Ectodermal cell (in vitro differentiated cells): ENCODE results near the gene CITED2.

Source experiments
- H3K27ac ChIP-seq: 2 replicates; pipeline ENCODE4 v1.7.0; 2013; ENCODE audit warnings: mild to moderate bottlenecking, low read depth, low read length; ENCODE audit not compliant: insufficient read depth, poor library complexity, severe bottlenecking
- H3K27me3 ChIP-seq: 2 replicates; pipeline ENCODE4 v1.7.0; 2013; ENCODE audit warnings: mild to moderate bottlenecking, low read length; ENCODE audit not compliant: insufficient read depth, control insufficient read depth, poor library complexity, severe bottlenecking
- H3K36me3 ChIP-seq: one replicate; pipeline ENCODE4 v1.7.0; 2013; ENCODE audit warnings: low read length; ENCODE audit not compliant: control insufficient read depth, insufficient read depth
- H3K4me1 ChIP-seq: one replicate; pipeline ENCODE4 v1.7.0; 2013; ENCODE audit warnings: low read length; ENCODE audit not compliant: control insufficient read depth, insufficient read depth
- H3K4me3 ChIP-seq: 2 replicates; pipeline ENCODE4 v1.7.0; 2013; ENCODE audit warnings: low read depth, low read length, control low read depth; ENCODE audit not compliant: insufficient read depth
- H3K9me3 ChIP-seq: 2 replicates; pipeline ENCODE4 v1.7.0; 2013; ENCODE audit warnings: mild to moderate bottlenecking, low read length, moderate library complexity; ENCODE audit not compliant: control insufficient read depth
- WGBS, 2 experiments: methylation state at CpG; one replicate each; pipeline ENCODE4 v1.1.7; 2013; ENCODE audit warnings: missing lambda C conversion rate in 2 of 2; 5-methylcytosine and 5-hydroxymethylcytosine counted together

Gene CITED2

GRCh38 chr6:139346392-139346791 lies 28.1 kb downstream of the CITED2 start:
- H3K4me3 ChIP-seq = no peak overlapping the region
- no peaks in the 10 kb centered on the region for H3K36me3 ChIP-seq
- whole genome bisulfite sequencing, 2 experiments = 94 to 98% methylated on average over 2 of the region's 2 CpGs
- H3K27me3 ChIP-seq = no peaks in the 10 kb centered on the region
- no peaks in the 10 kb centered on the region for H3K9me3 ChIP-seq
- H3K27ac ChIP-seq = no peak overlapping the region
- no peaks in the 10 kb centered on the region for H3K4me1 ChIP-seq

- Histone ChIP-seq H3K9me3 (no peaks in the 10 kb centered on the region), H3K27me3 (no peaks in the 10 kb centered on the region), H3K4me1 (no peaks in the 10 kb centered on the region), H3K27ac (no peak overlapping the region), H3K36me3 (no peaks in the 10 kb centered on the region), H3K4me3 (no peak overlapping the region)
- 90 to 92% methylated on average over 4 of the region's 4 CpGs for WGBS, 2 experiments
Measured at GRCh38 chr6:139344186-139344963, 30.1 kb downstream of the CITED2 start.

- Histone ChIP-seq H3K27ac (no peak overlapping the region), H3K36me3 (no peaks in the 10 kb centered on the region), H3K9me3 (no peaks in the 10 kb centered on the region), H3K4me3 (no peak overlapping the region), H3K4me1 (no peaks in the 10 kb centered on the region), H3K27me3 (no peaks in the 10 kb centered on the region)
- 83 to 86% methylated on average over 2 of the region's 2 CpGs for WGBS, 2 experiments
Measured at GRCh38 chr6:139343052-139343750, 31.2 kb downstream of the CITED2 start.

- Histone ChIP-seq H3K27me3 (no peaks in the 10 kb centered on the region), H3K9me3 (no peaks in the 10 kb centered on the region), H3K4me1 (no peaks in the 10 kb centered on the region), H3K27ac (no peak overlapping the region), H3K36me3 (no peaks in the 10 kb centered on the region), H3K4me3 (no peak overlapping the region)
- 95 to 100% methylated on average over 1 to 2 of the region's 2 CpGs for WGBS, 2 experiments
Measured at GRCh38 chr6:139341060-139341459, 33.4 kb downstream of the CITED2 start.

GRCh38 chr6:139338795-139339194 lies 35.7 kb downstream of the CITED2 start:
- Histone ChIP-seq H3K27ac (no peak overlapping the region), H3K4me3 (no peak overlapping the region), H3K27me3 (no peaks in the 10 kb centered on the region), H3K36me3 (no peaks in the 10 kb centered on the region), H3K4me1 (no peaks in the 10 kb centered on the region), H3K9me3 (no peaks in the 10 kb centered on the region)
- 93 to 96% methylated on average over 9 of the region's 9 CpGs for WGBS, 2 experiments

- H3K27ac ChIP-seq = no peak overlapping the region
- H3K4me3 ChIP-seq = no peak overlapping the region
- H3K4me1 ChIP-seq = no peaks in the 10 kb centered on the region
- 84 to 85% methylated on average over 5 of the region's 5 CpGs for WGBS, 2 experiments
- no peaks in the 10 kb centered on the region for H3K36me3 ChIP-seq
- H3K9me3 ChIP-seq = no peaks in the 10 kb centered on the region
- H3K27me3 ChIP-seq = no peaks in the 10 kb centered on the region
Measured at GRCh38 chr6:139337830-139338229, 36.6 kb downstream of the CITED2 start.

- no peaks in the 10 kb centered on the region for H3K4me1 ChIP-seq
- H3K9me3 ChIP-seq = no peaks in the 10 kb centered on the region
- H3K4me3 ChIP-seq = no peak overlapping the region
- no peaks in the 10 kb centered on the region for H3K27me3 ChIP-seq
- 91 to 100% methylated on average over 1 to 2 of the region's 2 CpGs for WGBS, 2 experiments
- H3K27ac ChIP-seq = no peak overlapping the region
- no peaks in the 10 kb centered on the region for H3K36me3 ChIP-seq
Measured at GRCh38 chr6:139337001-139337400, 37.4 kb downstream of the CITED2 start.

GRCh38 chr6:139336488-139336887 lies 38.0 kb downstream of the CITED2 start:
- Histone ChIP-seq H3K27ac (no peak overlapping the region), H3K4me3 (no peak overlapping the region), H3K4me1 (no peaks in the 10 kb centered on the region), H3K36me3 (no peaks in the 10 kb centered on the region), H3K9me3 (no peaks in the 10 kb centered on the region), H3K27me3 (no peaks in the 10 kb centered on the region)
- WGBS, 2 experiments = 92 to 95% methylated on average over 4 of the region's 4 CpGs

- Histone ChIP-seq H3K9me3 (no peaks in the 10 kb centered on the region), H3K27me3 (no peaks in the 10 kb centered on the region), H3K36me3 (no peaks in the 10 kb centered on the region), H3K4me3 (no peak overlapping the region), H3K4me1 (no peaks in the 10 kb centered on the region), H3K27ac (no peak overlapping the region)
- 94% methylated on average over 5 of the region's 5 CpGs for WGBS, 2 experiments
Measured at GRCh38 chr6:139335447-139336210, 38.8 kb downstream of the CITED2 start.

GRCh38 chr6:139334806-139335446 lies 39.5 kb downstream of the CITED2 start:
- Histone ChIP-seq H3K27me3 (no peaks in the 10 kb centered on the region), H3K27ac (no peak overlapping the region), H3K36me3 (no peaks in the 10 kb centered on the region), H3K4me3 (no peak overlapping the region), H3K4me1 (no peaks in the 10 kb centered on the region), H3K9me3 (no peaks in the 10 kb centered on the region)
- 91 to 92% methylated on average over 5 of the region's 5 CpGs for WGBS, 2 experiments
